Mammary epithelial cell (primary cell): ENCODE results near the gene SLC5A2.

Experiments
- EZH2 ChIP-seq: IDR thresholded peaks from 2 replicates; pipeline ENCODE4 v1.6.1; 2012; ENCODE audit warnings: low read length, inconsistent platforms, borderline replicate concordance
- TF ChIP-seq, protein P1 (sequence below), 2 donors: IDR thresholded peaks in 1 of 2; conservative IDR thresholded peaks in 1 of 2; 2 replicates each; pipeline ENCODE4 v1.5.1; 2011 to 2012; ENCODE audit warnings: inconsistent platforms in 2 of 2, low read length in 2 of 2, mild to moderate bottlenecking in 2 of 2, control low read depth in 1 of 2, low read depth in 1 of 2; ENCODE audit not compliant: insufficient read depth in 1 of 2; ENCODE audit errors: extremely low read depth in 1 of 2

GRCh38 chr16:31505483-31505882, 22.6 kb downstream of the SLC5A2 start:
- TF ChIP-seq, protein P1, sequence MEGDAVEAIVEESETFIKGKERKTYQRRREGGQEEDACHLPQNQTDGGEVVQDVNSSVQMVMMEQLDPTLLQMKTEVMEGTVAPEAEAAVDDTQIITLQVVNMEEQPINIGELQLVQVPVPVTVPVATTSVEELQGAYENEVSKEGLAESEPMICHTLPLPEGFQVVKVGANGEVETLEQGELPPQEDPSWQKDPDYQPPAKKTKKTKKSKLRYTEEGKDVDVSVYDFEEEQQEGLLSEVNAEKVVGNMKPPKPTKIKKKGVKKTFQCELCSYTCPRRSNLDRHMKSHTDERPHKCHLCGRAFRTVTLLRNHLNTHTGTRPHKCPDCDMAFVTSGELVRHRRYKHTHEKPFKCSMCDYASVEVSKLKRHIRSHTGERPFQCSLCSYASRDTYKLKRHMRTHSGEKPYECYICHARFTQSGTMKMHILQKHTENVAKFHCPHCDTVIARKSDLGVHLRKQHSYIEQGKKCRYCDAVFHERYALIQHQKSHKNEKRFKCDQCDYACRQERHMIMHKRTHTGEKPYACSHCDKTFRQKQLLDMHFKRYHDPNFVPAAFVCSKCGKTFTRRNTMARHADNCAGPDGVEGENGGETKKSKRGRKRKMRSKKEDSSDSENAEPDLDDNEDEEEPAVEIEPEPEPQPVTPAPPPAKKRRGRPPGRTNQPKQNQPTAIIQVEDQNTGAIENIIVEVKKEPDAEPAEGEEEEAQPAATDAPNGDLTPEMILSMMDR (conservative IDR thresholded peaks at IDR 0.05 in 1 of 2, IDR thresholded peaks at IDR 0.05 in 1 of 2; ENCODE audit: extremely low read depth in 1 of 2, insufficient read depth in 1 of 2, low read depth in 1 of 2, low read length in 2 of 2), result no peak
- TF ChIP-seq EZH2, result no peak
